PC-9 (cell line): ENCODE results near the gene C1orf159.

Experiments used
- EZH2 ChIP-seq: fragments of 200-600 bp; sonication (generic); IDR thresholded peaks from 2 replicates; pipeline ENCODE4 v1.8.0; 2017; ENCODE audit warnings: antibody characterized with exemption, low read depth
- TF ChIP-seq, protein P1 (sequence below): fragments of 200-600 bp; sonication (generic); conservative IDR thresholded peaks from 2 replicates; pipeline ENCODE4 v1.6.1; 2017; ENCODE audit warnings: mixed run types, antibody characterized with exemption, mild to moderate bottlenecking, moderate library complexity

DNA sequence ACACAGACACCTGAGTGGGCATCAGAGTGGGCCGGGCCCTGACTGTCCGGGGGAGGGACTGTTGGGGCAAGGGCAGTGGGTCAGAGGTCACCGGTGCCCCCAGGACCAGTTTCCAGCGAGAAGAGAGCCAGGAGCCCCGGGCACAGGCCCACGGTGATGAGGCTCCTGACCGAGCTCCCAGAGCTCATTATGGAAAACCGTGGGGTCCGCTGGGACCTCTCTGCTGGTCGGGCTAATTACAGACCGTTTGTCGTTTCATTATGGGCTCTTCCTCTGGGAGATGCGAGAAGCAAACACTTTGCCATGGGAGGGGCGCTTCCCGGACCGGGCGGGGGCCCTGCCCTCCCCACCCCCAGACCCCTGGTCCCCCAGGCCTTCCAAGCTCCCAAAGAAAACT lies 45.8 kb upstream of the C1orf159 start:
- TF ChIP-seq, protein P1, sequence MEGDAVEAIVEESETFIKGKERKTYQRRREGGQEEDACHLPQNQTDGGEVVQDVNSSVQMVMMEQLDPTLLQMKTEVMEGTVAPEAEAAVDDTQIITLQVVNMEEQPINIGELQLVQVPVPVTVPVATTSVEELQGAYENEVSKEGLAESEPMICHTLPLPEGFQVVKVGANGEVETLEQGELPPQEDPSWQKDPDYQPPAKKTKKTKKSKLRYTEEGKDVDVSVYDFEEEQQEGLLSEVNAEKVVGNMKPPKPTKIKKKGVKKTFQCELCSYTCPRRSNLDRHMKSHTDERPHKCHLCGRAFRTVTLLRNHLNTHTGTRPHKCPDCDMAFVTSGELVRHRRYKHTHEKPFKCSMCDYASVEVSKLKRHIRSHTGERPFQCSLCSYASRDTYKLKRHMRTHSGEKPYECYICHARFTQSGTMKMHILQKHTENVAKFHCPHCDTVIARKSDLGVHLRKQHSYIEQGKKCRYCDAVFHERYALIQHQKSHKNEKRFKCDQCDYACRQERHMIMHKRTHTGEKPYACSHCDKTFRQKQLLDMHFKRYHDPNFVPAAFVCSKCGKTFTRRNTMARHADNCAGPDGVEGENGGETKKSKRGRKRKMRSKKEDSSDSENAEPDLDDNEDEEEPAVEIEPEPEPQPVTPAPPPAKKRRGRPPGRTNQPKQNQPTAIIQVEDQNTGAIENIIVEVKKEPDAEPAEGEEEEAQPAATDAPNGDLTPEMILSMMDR, result no peak
- no peak for TF ChIP-seq EZH2
